ENCODE measurements around the gene ADAMTSL5. TPM values are rescaled to one million over a fixed set of nuclear protein-coding genes. Genes with fewer than 3 reads are reported as not detected.

Gene ADAMTSL5
- total and polyA plus RNA-seq, 2 of the 13 experiments (the other 11 are each of a cell fraction or from before 2014, with no cell fraction given) = 0.60 to 2.7 TPM

GRCh38 chr19:1492474-1493006, 20.3 kb downstream of the ADAMTSL5 start (continued):
- no peak for TF ChIP-seq EP300 (IDR thresholded peaks at IDR 0.05; ENCODE audit: low read depth in 2 of 2, low read length in 2 of 2)
- no peak for TF ChIP-seq EP300 (CRISPR knock-in tag; IDR thresholded peaks at IDR 0.05; ENCODE audit: borderline replicate concordance)
- no peak for TF ChIP-seq AHDC1 (CRISPR knock-in tag; IDR thresholded peaks at IDR 0.05; ENCODE audit: borderline replicate concordance)
- TF ChIP-seq ZNF7 (CRISPR knock-in tag; IDR thresholded peaks at IDR 0.05) = no peak
- no peak for TF ChIP-seq ZFAT (CRISPR knock-in tag; conservative IDR thresholded peaks at IDR 0.05)
- TF ChIP-seq ZNF121 (CRISPR knock-in tag; IDR thresholded peaks at IDR 0.05) = no peak
- no peak for TF ChIP-seq CSRNP1 (CRISPR knock-in tag; IDR thresholded peaks at IDR 0.05)

All from HepG2 (cell line).